OCI-LY1 (cell line): ENCODE results near the gene SYT6.

Experiments
- H2AFZ ChIP-seq: fragments of 200-600 bp; sonication (generic), shearing (Covaris generic); 2 replicates; pipeline ENCODE4 v1.6.0; 2014; ENCODE audit warnings: antibody characterized with exemption, mild to moderate bottlenecking, low read length
- H3F3A ChIP-seq: fragments of 200-600 bp; sonication (generic), shearing (Covaris generic); 2 replicates; pipeline ENCODE4 v1.6.0; 2014; ENCODE audit warnings: mild to moderate bottlenecking, antibody characterized with exemption, low read length, moderate library complexity; ENCODE audit not compliant: insufficient read depth
- H3K27ac ChIP-seq: fragments of 200-600 bp; sonication (generic); 2 replicates; pipeline ENCODE4 v1.5.1; 2014; ENCODE audit warnings: low read length, mixed run types, mild to moderate bottlenecking, low read depth; ENCODE audit not compliant: poor library complexity, severe bottlenecking
- H3K27me3 ChIP-seq: fragments of 200-600 bp; sonication (generic); 2 replicates; pipeline ENCODE4 v1.6.0; 2014; ENCODE audit warnings: antibody characterized with exemption, mild to moderate bottlenecking, low read length, moderate library complexity; ENCODE audit not compliant: insufficient read depth
- H3K36me3 ChIP-seq: fragments of 200-600 bp; sonication (generic); 2 replicates; pipeline ENCODE4 v1.6.1; 2014; ENCODE audit warnings: mild to moderate bottlenecking, antibody characterized with exemption, low read length, moderate library complexity, mixed read lengths; ENCODE audit not compliant: insufficient read depth
- H3K4me1 ChIP-seq: fragments of 200-600 bp; sonication (generic); 2 replicates; pipeline ENCODE4 v1.5.1; 2014; ENCODE audit warnings: mild to moderate bottlenecking, low read length, moderate library complexity; ENCODE audit not compliant: insufficient read depth, severe bottlenecking
- H3K4me2 ChIP-seq: fragments of 200-600 bp; sonication (generic), shearing (Covaris generic); 2 replicates; pipeline ENCODE4 v1.6.1; 2014; ENCODE audit warnings: low read length
- H3K4me3 ChIP-seq: fragments of 200-600 bp; sonication (generic); 2 replicates; pipeline ENCODE4 v1.5.1; 2014; ENCODE audit warnings: low read length, low read depth, mild to moderate bottlenecking, mixed read lengths; ENCODE audit not compliant: poor library complexity, severe bottlenecking
- H3K79me2 ChIP-seq: fragments of 200-600 bp; shearing (Covaris generic); 2 replicates; pipeline ENCODE4 v1.6.1; 2016; ENCODE audit warnings: mixed run types, low read length, mixed read lengths; ENCODE audit not compliant: insufficient read depth
- H3K9ac ChIP-seq: fragments of 200-600 bp; sonication (generic), shearing (Covaris generic); 2 replicates; pipeline ENCODE4 v1.6.1; 2014; ENCODE audit warnings: mild to moderate bottlenecking, low read length, mixed read lengths
- H3K9me2 ChIP-seq: fragments of 200-600 bp; sonication (generic), shearing (Covaris generic); 2 replicates; pipeline ENCODE4 v1.6.1; 2014; ENCODE audit warnings: low read depth, mild to moderate bottlenecking, low read length, mixed read lengths
- H3K9me3 ChIP-seq: fragments of 200-600 bp; shearing (Covaris generic); 2 replicates; pipeline ENCODE4 v1.6.1; 2014; ENCODE audit warnings: low read length, mixed read lengths
- H4K20me1 ChIP-seq: fragments of 200-600 bp; sonication (generic), shearing (Covaris generic); 2 replicates; pipeline ENCODE4 v1.6.0; 2016; ENCODE audit warnings: mild to moderate bottlenecking, low read length; ENCODE audit not compliant: insufficient read depth
- EZH2 ChIP-seq: fragments of 200-600 bp; sonication (generic), shearing (Covaris generic); IDR thresholded peaks from 2 replicates; pipeline ENCODE4 v1.8.0; 2017; ENCODE audit warnings: borderline replicate concordance, mixed run types, mild to moderate bottlenecking, antibody characterized with exemption, low read length, moderate library complexity, mixed read lengths
- TF ChIP-seq, protein P1 (sequence below): fragments of 200-600 bp; sonication (generic), shearing (Covaris generic); IDR thresholded peaks from 2 replicates; pipeline ENCODE4 v1.5.1; 2017; ENCODE audit warnings: mild to moderate bottlenecking, antibody characterized with exemption, low read length, moderate library complexity, mixed read lengths

Gene SYT6

DNA sequence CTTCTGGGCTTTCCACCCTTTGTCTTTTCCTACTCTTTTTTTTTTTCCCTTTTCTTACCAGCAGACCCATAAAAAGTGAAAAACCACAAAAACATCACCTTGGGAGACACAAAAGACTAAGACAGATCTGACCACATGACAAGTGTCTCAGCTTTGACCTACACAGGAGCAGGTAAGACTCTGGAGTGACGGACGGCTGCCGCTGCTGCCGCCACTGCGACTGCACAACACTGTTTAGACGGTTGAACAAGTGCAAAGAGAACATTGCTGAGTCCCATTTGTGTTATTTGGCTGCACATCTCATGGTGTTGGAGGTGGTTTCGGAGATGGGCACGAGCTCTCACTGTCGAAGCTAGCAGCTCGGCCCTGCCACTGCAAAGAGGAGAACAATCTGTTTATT, 62.0 kb downstream of the SYT6 start:
- Histone ChIP-seq H3K9ac (no peak overlapping the region), H3K79me2 (no peaks in the 10 kb centered on the region), H3K4me2 (no peak overlapping the region), H2AFZ (no peak overlapping the region), H3K4me3 (no peak overlapping the region), H4K20me1 (no peaks in the 10 kb centered on the region), H3F3A (no peaks in the 10 kb centered on the region), H3K9me3 (no peaks in the 10 kb centered on the region), H3K4me1 (no peaks in the 10 kb centered on the region), H3K27ac (no peak overlapping the region), H3K9me2 (no peaks in the 10 kb centered on the region), H3K27me3 (0 out of 2 replicates have a peak, but pooled peaks cover 4% of the 10 kb centered on the region), H3K36me3 (no peaks in the 10 kb centered on the region)
- TF ChIP-seq, protein P1, sequence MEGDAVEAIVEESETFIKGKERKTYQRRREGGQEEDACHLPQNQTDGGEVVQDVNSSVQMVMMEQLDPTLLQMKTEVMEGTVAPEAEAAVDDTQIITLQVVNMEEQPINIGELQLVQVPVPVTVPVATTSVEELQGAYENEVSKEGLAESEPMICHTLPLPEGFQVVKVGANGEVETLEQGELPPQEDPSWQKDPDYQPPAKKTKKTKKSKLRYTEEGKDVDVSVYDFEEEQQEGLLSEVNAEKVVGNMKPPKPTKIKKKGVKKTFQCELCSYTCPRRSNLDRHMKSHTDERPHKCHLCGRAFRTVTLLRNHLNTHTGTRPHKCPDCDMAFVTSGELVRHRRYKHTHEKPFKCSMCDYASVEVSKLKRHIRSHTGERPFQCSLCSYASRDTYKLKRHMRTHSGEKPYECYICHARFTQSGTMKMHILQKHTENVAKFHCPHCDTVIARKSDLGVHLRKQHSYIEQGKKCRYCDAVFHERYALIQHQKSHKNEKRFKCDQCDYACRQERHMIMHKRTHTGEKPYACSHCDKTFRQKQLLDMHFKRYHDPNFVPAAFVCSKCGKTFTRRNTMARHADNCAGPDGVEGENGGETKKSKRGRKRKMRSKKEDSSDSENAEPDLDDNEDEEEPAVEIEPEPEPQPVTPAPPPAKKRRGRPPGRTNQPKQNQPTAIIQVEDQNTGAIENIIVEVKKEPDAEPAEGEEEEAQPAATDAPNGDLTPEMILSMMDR = no peak
- no peak for TF ChIP-seq EZH2

DNA sequence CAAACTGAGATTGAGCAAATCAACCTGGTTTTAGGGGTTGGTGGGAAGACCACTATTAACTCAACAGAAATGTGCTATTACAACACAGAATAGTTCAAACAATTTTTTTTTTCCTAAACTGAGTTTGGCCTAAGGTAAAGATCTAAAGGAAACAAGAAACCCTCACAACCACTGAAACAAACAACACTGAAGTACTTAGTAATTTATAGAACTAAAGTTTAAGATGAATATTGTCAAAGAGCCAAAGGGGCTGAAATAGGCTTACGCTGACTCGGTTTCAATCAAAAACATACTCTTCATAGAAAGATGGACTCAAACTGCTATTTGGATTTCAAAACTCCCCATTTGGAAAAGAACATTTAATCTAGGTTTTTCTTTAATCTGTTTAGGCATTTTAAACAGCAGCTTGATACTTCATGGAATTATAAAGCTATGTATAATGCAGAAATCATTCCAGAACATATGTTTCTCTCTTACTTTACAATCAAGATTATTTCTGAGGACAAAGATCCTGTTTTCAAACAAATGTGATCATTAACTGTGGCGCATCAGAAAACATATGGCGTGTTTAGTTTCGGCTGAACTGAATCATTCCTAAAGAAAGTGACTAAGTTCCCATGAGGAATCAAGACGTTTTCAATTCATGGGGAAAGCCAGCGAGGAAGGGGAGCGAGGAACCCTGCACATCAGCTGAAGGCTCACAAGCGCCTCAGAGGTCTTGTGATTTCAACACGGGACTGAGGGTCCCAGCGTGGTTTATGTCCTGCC, 62.7 kb downstream of the SYT6 start:
- H3K4me3 ChIP-seq = no peak overlapping the region
- 0 out of 2 replicates have a peak, but pooled peaks cover 4% of the 10 kb centered on the region for H3K27me3 ChIP-seq
- H3K4me1 ChIP-seq = no peaks in the 10 kb centered on the region
- H4K20me1 ChIP-seq = no peaks in the 10 kb centered on the region
- no peak for TF ChIP-seq EZH2
- TF ChIP-seq, protein P1 = no peak
- no peak overlapping the region for H3K4me2 ChIP-seq
- H3K9ac ChIP-seq = no peak overlapping the region
- no peaks in the 10 kb centered on the region for H3K9me2 ChIP-seq
- H3K27ac ChIP-seq = no peak overlapping the region
- H3F3A ChIP-seq = no peaks in the 10 kb centered on the region
- H3K79me2 ChIP-seq = no peaks in the 10 kb centered on the region
- no peaks in the 10 kb centered on the region for H3K36me3 ChIP-seq
- H3K9me3 ChIP-seq = no peaks in the 10 kb centered on the region
- H2AFZ ChIP-seq = no peak overlapping the region

DNA sequence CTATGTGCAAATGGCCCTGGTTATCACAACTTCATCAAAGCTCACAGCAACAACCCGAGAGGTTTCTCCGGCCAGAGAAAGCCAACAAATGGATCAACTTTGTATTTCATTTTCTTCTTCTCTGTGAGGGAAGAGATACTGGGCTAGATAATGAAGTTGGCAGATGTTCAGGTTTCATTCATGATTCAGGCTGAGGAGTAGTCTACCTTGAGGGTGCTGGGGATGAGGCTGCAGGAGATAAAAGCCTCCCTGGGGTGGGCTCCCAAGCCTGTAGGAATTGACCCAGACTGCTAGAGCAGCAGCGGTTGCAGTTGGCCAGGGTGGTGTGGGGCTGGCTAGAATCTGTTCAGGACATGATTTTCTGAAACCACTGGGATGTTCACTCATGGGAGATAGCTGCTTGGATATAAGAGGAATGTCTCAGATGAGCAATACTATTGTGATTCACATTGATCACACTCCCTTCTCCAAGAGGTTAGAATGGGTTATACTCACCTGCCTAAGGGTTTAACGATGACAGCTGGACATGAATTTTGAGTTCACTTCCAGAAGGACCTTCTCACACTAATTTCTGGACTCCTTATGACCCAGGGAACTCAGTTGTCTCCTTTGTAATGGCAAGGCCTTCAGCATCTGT, 64.0 kb downstream of the SYT6 start:
- Histone ChIP-seq H2AFZ (no peak overlapping the region), H3K9ac (no peak overlapping the region), H3K4me3 (no peak overlapping the region), H3K4me2 (no peak overlapping the region), H3K9me2 (no peaks in the 10 kb centered on the region), H3K27me3 (0 out of 2 replicates have a peak, but pooled peaks cover 4% of the 10 kb centered on the region), H3K79me2 (no peaks in the 10 kb centered on the region), H4K20me1 (no peaks in the 10 kb centered on the region), H3K27ac (no peak overlapping the region), H3K9me3 (no peaks in the 10 kb centered on the region), H3K36me3 (no peaks in the 10 kb centered on the region), H3F3A (no peaks in the 10 kb centered on the region), H3K4me1 (no peaks in the 10 kb centered on the region)
- TF ChIP-seq EZH2 = no peak
- TF ChIP-seq, protein P1 = no peak
